Measurements from ENCODE around the gene ERCC4.

ERCC4 gene

DNA sequence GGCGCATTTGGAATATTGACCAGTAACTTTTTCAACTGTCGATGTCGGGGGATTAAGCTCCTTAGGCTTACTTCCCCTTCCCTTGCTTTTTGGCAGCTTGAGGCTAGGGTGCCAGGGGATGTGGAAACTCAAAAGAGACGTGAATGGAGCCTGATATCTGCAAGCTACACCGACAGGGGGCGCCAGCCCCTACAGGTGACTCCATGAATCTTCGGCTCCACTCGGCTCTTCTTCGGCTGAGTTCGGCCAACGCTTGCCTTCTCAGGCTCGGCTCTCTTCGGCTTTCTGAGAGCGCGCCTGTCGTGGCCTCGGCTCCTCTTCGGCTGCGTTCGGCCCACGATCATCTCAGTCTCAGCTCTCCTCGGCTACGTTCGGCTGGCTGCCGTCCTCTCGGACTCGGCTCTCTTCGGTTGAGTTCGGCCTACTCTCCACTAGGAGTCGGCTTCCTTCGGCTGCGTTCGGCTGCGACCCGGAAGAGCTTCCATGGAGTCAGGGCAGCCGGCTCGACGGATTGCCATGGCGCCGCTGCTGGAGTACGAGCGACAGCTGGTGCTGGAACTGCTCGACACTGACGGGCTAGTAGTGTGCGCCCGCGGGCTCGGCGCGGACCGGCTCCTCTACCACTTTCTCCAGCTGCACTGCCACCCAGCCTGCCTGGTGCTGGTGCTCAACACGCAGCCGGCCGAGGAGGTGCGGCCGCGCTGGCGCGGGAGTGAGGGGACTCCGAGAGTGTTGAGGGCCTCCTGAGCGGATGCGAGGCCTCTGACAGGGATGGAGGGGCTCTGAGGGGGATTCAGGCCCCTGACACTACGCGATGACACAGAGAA is at the start of gene ERCC4:
ERCC4 (plus strand) TSS at position 472 of the 827 bp plus-strand sequence; CDS start at position 484, 12 bp downstream.
- peak; percentile 98 for DNase-seq (ENCODE audit: low read depth)
- H3K4me3 ChIP-seq (ENCODE audit: low read length), result peak within 1 kb of the TSS; percentile 94
- TF ChIP-seq, protein P1, sequence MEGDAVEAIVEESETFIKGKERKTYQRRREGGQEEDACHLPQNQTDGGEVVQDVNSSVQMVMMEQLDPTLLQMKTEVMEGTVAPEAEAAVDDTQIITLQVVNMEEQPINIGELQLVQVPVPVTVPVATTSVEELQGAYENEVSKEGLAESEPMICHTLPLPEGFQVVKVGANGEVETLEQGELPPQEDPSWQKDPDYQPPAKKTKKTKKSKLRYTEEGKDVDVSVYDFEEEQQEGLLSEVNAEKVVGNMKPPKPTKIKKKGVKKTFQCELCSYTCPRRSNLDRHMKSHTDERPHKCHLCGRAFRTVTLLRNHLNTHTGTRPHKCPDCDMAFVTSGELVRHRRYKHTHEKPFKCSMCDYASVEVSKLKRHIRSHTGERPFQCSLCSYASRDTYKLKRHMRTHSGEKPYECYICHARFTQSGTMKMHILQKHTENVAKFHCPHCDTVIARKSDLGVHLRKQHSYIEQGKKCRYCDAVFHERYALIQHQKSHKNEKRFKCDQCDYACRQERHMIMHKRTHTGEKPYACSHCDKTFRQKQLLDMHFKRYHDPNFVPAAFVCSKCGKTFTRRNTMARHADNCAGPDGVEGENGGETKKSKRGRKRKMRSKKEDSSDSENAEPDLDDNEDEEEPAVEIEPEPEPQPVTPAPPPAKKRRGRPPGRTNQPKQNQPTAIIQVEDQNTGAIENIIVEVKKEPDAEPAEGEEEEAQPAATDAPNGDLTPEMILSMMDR (conservative IDR thresholded peaks at IDR 0.05; ENCODE audit: low read length), result peak; percentile 91

DNA sequence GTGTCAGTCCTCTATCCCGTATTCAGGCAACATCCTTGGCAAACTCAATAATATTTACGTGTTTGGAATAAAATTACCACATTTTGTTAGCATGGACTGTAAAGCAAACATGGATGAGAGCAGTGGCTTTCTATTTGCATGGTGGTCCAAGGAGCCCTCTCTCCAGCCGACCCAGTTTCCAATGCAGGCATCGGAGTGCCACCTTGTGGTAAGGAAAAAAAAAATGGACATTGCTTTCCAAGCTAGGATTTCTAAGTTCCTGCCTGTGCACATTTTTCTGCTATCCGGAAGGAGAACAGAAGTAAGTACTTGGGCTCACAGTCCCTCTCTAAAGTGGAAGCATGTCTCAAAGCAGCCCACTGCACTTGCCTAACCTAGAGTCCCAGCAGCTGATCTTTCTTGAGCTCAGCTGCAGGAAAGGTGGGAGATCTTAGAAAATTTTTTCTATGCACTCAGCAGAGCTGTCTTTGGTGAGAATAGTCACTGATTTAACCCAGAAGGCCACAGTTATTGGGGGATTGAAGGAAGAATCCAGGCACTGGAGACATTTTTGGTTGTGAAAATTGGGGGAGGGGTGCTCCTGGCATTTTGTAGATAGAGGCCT is 46.0 kb upstream of the ERCC4 start:
- H3K4me3 ChIP-seq (ENCODE audit: low read length), result no peak overlapping the region
- DNase-seq (ENCODE audit: low read depth), result peak; percentile 12
- TF ChIP-seq, protein P1 (conservative IDR thresholded peaks at IDR 0.05; ENCODE audit: low read length), result peak; percentile 28

DNA sequence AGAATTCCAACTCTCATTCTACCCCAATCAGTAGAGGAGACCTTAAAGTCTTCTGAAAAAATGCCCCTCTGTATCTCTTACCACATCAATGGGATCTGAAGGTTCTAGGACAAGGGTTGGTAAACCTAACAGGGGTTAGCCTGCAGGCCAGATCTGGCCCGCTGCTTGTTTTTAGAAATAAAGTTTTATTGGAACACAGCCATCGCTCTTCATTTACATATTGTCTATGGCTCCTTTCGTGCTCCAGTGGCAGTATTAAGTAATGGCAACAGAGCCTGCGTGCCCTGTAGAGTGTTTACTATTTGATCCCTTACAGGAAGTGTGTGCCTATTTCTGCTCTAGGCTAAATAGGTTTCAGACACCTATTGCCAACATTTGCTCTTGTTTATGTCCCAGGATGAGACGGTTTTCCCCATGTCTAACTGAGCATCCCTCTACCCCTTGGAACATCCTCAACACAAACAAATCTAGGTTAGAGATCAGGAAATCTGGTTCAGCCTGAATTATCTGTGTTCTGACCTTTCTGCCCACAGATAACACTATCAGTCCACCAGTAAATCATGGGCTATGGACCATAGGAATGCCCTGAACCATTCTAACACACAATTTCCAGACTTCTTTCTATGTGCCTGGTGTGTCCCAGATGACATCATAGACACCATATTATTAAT is 44.2 kb upstream of the ERCC4 start:
- no peak overlapping the region for H3K4me3 ChIP-seq (ENCODE audit: low read length)
- TF ChIP-seq, protein P1 (conservative IDR thresholded peaks at IDR 0.05; ENCODE audit: low read length), result no peak
- DNase-seq (ENCODE audit: low read depth), result no peak

DNA sequence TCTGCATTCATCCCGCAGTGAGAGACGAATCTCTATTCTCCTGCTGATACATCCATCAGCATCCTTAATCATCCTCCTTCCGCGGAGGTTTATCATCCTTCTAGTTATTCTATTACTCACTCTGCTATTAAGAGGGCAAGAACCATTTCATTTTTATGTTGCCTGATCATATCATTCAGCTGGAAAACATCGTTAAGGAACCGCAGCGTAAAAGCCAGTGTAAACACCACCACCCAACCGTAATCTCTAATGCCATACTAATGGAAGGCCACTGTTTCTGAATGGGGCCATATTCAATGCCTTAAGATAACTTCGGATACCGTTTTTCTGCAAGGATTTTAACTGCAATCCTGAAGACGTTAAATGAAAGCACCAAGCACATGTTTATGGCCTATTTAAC is 36.7 kb upstream of the ERCC4 start:
- no peak overlapping the region for H3K4me3 ChIP-seq (ENCODE audit: low read length)
- no peak for DNase-seq (ENCODE audit: low read depth)
- TF ChIP-seq, protein P1 (conservative IDR thresholded peaks at IDR 0.05; ENCODE audit: low read length), result no peak

GRCh38 chr16:13883881-13884280 is 36.1 kb upstream of the ERCC4 start:
- no peak overlapping the region for H3K4me3 ChIP-seq (ENCODE audit: low read length)
- TF ChIP-seq, protein P1 (conservative IDR thresholded peaks at IDR 0.05; ENCODE audit: low read length), result no peak
- peak; percentile 54 for DNase-seq (ENCODE audit: low read depth)

DNA sequence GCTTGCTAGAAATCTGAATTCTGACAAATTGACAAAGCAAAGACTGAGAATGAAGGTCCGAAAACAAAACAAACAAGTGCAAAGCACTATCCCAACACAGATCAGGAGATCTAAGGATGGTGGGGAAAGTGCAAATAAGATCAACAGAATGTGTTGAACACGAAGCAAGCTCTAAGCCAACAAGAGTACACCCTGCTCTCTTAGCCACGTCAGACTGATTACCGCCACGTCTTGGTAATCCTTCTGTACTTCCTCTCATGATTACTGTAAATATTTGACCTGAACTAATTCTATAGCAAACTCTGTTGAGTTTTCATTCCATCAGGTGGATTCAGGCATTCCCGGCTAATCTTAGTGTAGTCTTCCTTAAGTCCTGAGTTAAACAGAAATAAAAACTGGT is 34.3 kb upstream of the ERCC4 start:
- H3K4me3 ChIP-seq (ENCODE audit: low read length), result no peak overlapping the region
- DNase-seq (ENCODE audit: low read depth), result no peak
- TF ChIP-seq, protein P1 (conservative IDR thresholded peaks at IDR 0.05; ENCODE audit: low read length), result no peak
